ENCODE measurements around the gene SCARB2.

Gene SCARB2

DNA sequence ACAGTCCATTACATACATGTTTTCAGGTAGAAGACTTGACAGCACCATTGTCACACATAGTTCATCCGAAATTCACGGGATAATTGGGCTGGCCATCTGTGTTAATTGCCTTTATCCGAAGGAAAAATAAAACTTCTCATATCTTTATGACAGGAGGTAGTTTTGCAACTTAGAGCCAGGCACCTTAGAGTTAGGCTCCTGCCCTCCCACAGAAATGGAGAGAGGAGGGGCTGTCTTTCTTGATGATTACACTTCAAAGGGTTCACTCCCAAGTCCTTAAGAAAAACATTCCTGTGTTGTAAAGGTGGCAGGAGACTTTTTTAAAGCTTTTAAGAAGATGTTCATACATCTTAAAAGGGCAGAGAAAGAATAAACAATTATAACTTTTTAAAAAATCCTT lies 10.5 kb upstream of the SCARB2 start:
- DNase-seq, result no peak

DNA sequence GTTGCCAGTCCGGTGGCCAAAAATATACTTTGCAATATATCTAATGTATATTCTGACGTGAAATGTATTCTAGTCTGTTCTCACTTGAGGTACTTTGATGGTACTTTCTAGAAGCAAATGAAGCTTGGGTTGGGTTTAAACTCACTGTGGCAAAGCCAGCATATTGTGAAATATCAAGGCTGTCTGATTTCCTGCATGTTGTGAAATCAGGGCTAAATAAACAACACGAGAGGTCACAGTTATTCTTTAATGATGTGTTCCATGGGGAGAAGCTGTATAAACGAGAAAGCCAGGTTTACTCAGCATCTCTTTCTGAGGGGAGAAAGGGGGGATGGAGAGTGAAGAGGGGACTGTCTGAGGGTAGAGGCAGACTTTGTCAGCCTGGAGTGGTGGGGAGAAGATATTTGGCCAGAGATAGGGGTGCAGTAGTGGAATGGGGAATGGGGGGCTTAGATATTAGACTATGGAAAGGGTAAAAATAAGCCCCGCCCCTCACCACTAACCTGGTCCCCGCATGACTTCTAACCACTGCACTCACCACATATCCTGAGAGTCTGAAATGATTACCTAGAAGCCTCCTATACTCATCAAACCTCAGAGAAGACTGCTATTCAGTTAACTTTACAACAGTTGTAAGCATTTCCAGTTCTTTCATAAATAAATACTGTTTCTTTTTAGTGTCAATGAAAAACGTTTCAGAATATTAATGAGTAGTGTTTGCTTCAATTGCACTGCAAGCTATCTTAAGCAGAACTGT lies 5.9 kb upstream of the SCARB2 start:
- no peak for DNase-seq

DNA sequence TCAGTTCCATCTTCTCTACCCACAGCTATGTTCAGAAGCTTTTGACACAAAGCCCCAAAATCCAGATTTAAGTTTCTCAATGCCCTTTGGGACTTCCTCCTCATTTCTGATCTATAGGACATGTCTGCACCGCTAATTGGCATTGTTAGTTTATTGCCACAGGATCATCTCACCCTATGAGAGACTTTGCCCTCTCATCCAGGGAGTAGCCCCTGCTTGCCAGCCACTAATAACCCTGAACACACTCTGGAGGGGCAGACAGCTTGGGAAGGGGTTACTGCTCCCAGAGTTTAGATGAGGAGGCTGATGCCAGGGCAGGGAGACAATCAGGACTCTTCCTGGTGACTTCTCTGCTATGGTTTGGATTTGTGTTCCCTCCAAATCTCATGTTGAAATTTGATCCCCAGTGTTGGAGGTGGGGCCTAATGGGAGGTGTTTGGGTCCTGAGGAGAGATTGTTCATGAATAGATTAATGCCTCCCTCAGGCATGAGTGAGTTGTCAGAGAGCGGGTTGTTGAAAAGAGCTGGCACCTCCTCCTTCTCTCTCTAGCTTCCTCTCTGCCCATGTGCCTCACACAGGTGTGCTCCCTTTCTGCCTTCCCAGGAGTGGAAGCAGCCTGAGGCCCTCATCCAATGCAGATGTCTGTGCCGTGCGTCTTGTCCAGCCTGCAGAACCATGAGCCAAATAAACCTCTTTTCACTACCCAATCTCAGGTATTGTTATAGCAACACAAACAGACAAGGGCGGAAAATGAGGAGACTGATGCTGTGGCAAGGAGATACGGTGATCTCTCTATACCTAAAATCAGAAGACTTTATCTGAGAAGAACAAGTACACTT lies 3.6 kb upstream of the SCARB2 start:
- no peak for DNase-seq

DNA sequence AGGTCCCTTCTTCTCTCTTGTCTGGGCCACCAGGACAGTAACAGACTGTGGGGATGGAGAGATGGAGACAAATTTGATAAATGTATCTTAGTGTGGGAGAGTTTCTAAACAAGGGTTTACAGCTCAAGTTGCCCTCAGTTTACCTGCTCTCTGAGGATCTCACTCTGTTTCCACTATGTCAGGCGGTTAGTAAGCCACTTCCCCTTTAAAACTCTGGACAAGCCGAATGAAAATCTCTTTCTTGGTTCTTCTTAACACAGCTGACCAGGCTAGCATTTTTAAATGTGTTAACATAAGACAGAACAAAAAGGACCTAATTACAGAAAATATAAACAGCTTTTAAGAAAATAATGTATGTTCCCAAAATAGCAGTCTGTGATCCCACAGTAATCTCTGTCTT lies 2.9 kb upstream of the SCARB2 start:
- DNase-seq, result no peak

DNA sequence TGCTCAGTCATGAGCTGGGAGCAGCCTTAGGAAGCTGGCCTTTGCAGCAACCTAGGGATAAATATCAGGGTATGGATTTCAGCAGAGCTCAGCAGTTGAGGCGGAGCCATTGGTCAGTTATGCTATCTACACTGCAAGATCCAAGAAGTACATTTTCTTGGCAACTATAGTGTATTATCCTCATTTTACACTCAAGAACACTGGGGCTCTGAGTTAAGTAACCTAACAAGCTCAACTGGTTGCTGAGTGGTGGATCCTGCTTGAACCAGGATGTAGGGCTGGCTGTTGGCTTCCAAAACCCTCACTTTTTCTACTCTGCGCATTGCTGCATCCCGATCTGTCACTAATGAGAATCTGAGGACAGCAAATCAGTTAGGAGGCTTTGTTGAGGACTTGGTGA lies 1.5 kb upstream of the SCARB2 start:
- DNase-seq, result no peak

DNA sequence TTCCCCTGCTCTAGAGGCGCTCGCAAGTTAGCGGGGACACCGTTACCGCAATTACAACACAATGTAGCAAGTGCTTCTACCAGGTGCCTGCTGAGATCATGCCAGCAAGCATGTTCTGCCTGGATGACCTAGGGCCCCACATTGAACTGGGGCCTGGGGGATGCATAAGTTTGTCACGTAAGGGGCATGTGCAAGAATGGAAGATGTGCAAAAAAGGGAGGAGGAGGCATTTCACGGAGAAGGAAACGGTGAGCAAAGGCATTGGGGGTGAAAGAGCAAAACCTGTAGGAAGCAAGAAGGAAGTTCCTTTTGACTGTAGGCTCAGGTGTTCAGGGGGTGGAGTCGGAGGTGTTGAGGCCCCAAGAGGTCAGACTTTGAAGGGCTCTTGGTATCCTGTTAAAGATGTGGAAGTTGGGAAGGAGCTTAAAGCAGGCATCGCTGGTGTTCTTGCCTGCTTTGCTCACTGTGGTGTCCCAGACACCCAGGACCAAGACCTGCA lies 602 bp upstream of the SCARB2 start:
- DNase-seq, result no peak

DNA sequence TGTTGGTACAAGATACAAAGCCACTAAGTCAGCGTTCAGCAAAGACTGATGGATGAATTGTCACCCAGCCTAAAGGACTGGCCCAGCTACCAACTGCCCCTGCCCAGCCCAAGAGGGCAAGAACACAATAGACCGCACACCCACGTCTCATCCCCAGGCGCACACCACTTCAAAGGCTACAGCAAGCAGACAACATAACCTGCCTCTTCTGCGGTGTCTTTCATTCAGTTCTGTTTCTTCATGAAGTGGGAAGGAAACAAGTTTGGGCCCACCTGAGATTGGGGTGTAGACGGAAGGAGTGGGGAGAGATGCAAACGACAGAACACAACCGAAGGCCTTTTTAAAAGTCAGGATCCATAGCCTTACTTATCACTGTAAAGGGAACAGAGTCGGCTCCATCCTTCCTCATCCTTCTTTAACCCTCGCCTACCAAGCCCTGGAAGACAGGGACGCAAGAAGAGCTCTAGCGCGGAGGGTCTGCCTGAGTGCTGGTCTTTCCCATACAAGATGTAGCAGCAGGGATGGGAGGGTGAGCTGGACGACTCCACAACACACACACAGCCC lies 691 bp downstream of the SCARB2 start:
- DNase-seq, result no peak

DNA sequence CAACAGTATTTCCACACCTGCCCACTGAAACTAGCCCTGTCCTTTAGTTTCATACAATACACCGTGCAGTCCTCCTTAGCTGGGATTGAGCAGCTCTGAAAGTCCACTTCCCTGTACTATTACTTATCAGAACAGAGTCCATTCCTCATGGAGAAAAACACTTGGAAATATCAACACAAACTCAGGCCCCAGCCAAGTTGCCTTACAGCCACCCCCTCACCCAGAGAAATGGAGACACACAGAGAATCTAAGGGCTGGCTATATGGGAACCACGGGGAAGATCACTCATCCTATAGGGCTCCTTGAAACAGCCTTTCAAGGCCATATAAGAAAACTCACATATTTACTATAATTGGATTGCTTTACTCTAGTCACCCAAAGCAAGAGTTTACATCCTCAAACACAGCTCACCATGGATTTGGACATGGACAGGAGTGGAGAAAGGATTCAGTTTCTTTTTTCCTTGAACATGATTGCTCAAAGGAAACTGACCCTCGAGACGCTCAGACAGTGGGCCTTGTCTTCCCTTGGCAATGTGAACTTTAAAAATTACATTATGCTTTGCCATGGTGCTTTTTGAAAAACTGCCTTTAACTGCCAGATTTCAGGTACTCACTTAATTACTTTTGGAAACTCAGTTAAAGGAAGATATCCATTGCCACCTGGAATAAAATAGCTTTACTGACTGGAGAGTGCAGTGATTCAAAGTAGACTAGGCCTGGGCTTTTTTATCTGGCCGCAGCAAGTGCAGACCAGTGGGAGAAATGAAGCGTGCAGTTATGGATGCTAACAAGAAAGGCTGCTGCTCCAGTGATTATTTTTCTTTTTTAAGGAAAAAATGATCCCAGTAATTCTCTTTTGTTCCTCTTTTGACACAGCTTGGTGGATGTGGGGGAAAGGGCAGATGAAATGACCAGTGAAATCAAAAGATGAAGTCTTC lies 1.6 kb downstream of the SCARB2 start:
- no peak for DNase-seq

DNA sequence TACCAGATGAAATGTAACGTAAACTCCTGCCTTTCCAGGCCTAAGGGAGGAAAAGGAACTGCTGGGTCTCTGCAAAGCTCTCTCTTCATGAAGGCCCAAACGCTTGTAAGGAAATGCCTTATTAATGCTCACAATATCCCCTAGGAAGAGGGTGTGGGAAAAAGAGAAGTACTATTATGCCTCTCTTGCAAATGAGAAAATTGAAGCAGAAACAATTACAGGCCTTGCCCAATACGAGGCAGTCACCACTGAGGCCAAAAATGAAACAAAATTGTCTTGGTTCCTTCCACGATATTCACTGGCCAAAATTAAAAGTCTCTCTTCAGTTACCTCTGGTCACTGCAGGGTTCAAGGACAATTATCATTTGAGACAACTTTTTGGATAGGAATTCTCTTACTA lies 3.2 kb downstream of the SCARB2 start:
- no peak for DNase-seq

DNA sequence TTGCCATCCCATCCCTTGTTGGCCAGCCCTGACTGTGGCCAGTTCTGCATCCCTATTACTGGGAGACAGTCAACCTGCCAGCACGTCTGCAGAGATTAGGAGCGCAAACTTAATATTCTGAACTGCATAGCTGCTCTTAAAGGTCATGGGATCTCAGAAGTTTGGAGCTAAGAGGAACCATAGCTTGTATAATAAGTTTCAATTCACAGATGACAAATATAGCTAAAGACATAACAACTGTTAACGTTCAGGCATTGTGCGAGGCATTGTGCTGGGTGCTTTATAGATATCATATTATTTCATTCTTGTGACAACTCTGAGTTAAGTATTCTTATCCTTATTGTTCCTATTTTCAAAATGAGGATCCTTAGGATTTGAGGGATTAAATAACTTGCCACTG lies 3.7 kb downstream of the SCARB2 start:
- no peak for DNase-seq

DNA sequence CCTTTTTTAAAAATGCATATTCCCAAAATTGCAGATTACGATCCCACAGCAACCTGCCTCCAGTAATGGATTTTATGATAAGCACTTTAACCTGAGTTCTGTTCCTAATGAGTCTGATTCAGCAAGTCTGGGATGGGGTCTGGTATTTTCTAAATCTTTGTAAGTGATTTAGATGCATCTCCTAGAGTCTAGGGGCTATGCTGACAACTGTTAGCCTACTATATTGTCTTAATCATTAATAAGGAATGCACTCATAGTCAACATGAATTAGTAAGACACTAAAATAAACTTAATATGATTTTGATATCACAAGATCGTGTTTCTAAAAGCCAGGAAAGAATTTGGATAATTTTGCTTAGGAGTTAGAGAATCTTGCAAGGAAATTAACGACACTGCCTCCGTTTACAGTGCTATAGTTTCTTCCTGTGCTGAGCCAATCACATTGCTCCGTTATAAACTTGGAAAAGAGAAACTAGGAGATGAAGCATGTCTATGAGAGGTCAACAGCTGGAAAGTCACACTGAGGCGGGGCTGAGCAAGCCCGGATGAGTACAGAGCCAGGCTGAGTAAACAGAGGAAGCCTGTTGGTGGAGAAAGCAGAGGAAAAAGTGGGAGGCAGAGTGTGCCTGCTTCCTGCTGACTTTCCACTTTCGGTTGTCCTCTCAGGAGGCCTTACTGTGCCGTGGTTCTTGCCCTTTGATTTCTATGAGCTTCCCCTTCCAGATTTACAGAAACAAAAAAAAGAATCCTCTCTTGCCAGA lies 5.4 kb downstream of the SCARB2 start:
- peak in 1 of 2 experiments; percentile 37 for DNase-seq

DNA sequence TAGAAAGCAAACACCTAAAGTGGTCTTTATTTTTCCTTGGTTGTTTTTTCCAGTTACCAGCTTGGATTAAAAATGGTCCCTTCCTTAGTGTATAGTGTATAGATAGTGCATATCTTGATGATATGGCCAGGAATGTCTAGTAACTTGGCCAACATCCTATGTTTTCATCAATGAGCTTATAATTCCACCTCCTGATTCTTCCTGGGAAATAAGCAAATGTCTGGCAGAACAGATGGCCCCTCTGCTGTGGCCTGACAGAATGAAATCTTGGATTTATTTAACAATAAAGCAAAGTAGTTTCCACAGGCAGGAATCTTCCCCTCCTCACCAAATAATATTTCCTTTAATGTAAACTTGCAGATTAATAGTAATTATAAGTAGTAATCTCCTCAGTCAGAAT lies 6.1 kb downstream of the SCARB2 start:
- DNase-seq, result no peak

DNA sequence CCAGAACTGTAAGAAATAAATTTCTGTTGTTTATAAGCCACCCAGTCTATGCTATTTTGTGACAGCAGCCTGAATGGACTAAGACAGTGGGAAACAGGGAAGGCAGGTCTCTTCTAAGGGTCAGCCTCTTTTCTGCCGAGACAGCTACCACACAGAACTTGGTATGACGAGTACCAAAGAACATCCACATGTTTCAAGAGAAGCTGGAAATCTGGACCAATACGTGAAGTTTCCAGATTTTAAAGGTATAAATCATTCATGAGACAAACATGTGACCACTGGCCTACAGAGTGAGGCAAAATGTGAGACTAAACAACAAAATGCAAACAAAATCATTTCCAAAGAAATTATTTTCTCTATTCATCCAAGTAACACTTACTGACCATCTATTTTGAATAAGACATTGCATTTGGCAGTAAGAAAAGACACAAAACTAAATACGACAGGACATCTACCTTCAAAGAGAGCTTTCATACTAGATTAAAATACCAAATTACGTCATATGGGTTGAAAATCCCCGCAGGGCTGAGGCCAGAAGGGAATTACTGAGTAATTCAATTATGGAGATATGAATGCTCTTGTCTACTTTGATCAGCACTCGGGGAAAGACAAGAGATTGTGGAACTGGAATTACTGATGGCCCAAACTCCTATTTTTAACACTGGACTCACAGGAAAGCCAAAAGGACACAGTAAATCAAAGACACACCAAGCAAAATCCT lies 7.2 kb downstream of the SCARB2 start:
- DNase-seq, result no peak

DNA sequence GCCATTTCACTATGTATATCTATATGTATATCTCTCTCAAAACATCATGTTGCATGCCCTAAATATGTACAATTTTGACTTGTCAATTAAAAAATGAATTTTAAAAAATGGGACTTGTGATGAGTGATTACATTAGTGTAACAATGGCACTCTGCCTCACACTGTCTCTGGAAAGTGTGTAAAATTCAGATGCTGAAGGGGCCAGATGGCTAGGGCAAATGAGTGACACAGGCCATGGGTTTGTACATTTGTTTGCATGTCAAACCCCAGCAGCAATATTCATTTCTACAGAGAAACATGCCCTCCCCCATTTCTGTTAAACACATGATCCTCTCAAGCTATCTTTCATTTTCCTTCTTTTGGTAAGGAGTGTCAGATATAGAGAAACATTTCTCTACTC lies 8.1 kb downstream of the SCARB2 start:
- DNase-seq, result no peak

DNA sequence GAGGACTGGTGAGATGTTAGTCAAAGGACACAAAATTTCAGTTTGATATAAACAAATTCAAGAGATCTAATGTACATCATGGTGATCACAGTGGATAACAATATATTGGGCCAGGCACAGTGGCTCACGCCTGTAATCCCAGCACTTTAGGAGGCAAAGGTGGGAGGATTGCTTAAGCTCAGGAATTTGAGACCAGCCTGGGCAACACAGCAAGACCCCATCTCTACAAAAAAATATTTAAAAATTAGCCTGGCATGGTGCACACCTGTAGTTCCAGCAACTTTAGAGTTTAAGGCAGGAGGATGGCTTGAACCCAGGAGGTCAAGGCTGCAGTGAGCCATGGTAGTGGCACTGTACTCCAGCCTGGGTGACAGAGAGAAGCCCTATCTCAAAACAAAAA lies 8.7 kb downstream of the SCARB2 start:
- DNase-seq, result no peak

DNA sequence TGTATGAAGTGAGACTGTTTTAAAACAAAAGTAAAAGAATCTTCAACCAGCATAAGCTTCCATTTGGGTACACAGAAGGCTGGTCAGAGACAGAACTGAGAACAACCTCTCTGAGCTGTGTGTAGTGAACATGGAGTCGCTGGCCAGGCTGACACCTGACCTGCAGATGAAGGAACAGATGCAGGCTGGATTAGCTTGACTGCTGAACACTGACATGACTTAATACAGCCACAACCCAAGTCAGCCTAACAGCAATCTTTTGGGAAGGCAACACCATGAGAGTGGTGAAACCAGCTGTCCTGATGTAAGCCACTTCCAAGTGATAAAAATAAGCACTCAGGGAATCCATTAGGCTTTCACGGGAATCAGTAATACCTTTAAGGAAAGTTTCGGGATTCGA lies 10.1 kb downstream of the SCARB2 start:
- no peak for DNase-seq

DNA sequence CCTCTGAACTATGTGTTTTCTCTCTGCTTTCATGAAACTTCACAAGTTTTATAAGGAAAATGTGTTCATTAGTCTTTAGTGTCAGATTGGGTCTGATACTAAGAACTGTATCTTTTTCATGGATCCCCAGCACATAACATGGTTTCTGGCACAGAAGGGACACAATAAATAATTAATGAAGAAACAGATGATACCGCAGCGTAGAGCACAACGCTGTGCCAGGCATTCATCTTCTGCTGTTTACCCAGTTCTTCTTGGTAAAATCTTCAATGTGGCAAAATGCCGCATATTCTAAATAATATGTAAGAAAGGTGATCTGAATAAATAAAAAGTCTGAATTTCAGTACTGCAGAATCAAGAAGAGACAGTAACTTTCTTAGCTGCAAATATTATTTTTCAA lies 12.3 kb downstream of the SCARB2 start:
- no peak for DNase-seq

DNA sequence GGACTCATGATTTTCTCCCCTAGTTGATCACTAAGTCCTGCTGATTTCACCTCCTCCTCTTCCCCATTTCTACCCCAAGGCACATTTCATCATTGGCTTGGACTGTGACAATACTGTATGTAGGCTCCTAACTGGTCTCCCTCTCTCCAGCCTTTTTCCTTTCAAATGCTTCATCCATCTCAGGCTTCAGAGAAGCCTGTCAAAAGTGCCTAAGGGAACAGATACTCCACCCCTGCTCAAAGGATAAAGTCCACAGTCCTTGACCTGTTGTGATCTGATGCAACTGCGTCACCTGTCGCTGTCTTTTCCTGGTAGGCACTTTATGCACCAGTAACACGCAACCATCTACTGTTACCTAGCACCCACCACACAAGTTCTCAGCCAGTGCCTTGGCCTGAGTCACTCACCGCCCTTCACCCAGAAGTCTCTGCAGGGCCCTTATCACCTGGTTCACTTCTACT lies 12.8 kb downstream of the SCARB2 start:
- no peak for DNase-seq

DNA sequence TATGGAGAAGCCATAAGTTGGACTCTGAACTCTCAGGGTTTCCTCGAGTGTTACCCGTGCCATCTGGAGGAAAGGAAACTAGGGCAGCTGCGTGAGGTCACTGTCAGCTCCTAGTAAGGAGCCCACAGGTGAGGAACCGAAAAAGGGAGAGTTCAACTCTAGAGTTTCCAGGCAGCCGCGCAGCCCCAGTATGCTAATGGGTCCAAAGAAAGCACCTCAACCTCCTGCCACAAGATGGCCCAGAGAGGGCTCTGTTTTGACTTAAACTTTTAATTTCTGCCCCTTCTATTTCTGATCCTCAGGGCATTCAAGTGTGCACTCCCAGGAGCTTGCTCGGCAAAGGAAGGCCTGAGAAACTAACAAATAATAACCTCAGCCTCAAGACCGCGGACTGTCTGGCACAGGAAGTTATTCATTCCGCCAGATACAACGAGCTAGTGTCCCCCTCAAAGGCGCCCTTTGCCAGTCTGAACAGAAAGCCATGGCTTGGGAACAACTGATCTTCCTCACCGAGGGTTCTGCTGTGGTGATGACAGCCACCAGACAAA lies 13.9 kb downstream of the SCARB2 start:
- DNase-seq, result no peak

DNA sequence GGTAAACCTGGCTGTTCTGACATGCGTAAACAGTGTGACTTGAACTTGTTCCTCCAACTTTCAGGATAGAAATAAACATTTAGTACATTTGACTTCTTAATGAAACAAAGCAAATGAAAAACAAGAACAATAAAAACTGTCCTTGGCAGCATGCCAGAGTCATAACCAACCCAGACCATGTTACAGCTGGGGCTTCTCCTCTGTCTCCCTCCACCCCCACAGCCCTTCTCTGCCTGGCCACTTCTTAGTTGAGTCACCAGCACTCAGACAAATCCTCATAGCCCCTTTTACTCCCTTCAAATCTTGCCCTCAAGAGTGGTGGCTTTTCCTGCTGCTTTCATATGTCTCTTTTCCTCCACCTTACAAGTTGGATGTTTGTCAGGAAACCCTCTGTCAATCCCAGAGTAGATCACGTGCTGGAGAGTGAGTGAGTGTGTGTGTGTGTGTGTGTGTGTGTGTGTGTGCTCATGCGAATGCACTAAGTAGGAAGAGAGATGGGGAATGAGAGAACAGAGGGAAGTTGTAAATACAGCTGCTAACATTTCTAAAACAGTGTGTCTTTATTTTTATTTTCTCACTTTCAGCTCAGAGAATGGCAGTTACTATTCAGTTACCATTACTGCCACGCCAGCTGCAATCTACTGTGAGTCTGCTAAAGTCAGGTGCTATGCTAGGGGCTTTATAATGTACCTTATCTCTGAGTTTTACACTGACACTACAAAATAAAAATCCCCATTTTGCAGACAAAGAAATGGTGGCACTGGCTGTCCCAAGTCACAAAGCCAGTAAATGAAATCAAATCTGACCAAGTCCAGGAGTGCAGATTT lies 15.0 kb downstream of the SCARB2 start:
- peak; percentile 18 to 83 for DNase-seq
